GM19023 (cell line): ENCODE data around the gene DIRAS1.
"Not testable (repeated sequence)": the region's sequence is repeated elsewhere in the genome, so short reads cannot be mapped to it uniquely, and the experiment has no call there.

Experiments used
- ATAC-seq: cut with Tn5 transposase; IDR thresholded peaks from one replicate; pipeline ENCODE4 v1.9.1; 2021; ENCODE audit warnings: mild to moderate bottlenecking, moderate library complexity; ENCODE audit not compliant: unreplicated experiment

Gene DIRAS1

GRCh38 chr19:2679439-2679838, 41.7 kb downstream of the DIRAS1 start:
- no peak for ATAC-seq

- ATAC-seq, result not testable (repeated sequence)
Observed at GRCh38 chr19:2678948-2679347, 42.2 kb downstream of the DIRAS1 start.

- ATAC-seq, result no peak
Observed at GRCh38 chr19:2678044-2678671, 43.0 kb downstream of the DIRAS1 start.

- no peak for ATAC-seq
Observed at GRCh38 chr19:2676823-2677222, 44.3 kb downstream of the DIRAS1 start.

GRCh38 chr19:2675892-2676291, 45.3 kb downstream of the DIRAS1 start:
- no peak for ATAC-seq

GRCh38 chr19:2670217-2670616, 51.0 kb downstream of the DIRAS1 start:
- no peak for ATAC-seq

- no peak for ATAC-seq
Observed at GRCh38 chr19:2668175-2668763, 52.9 kb downstream of the DIRAS1 start.

- not testable (repeated sequence) for ATAC-seq
Observed at GRCh38 chr19:2667349-2667748, 53.8 kb downstream of the DIRAS1 start.

GRCh38 chr19:2666344-2666994, 54.7 kb downstream of the DIRAS1 start:
- ATAC-seq, result no peak

GRCh38 chr19:2665103-2665502, 56.1 kb downstream of the DIRAS1 start:
- ATAC-seq, result no peak
